PC-9 (cell line): ENCODE results near the gene MICAL2. TPM values are rescaled to one million over a fixed set of nuclear protein-coding genes. Genes with fewer than 3 reads are reported as not detected.

ENCODE experiments used
- BruUV-seq: library from RNA; stranded (reverse); fragments of 400-500 nt; replicated peaks from 2 replicates; lab custom pipeline; 2021; lab: Mats Ljungman, UMichigan
- CTCF ChIA-PET: fragments of 300-600 bp; sonication (Branson Sonifier 250); formaldehyde crosslinking; loops from one replicate; lab custom pipeline; 2022; ENCODE audit warnings: antibody characterized with exemption; lab: Charles Lee
- POLR2A ChIA-PET: fragments of 300-600 bp; sonication (Branson Sonifier 250); formaldehyde crosslinking; loops from one replicate; lab custom pipeline; 2022; ENCODE audit warnings: antibody characterized with exemption; ENCODE audit not compliant: unreplicated experiment; lab: Charles Lee
- DNase-seq, 2 experiments: peaks; one replicate each; pipeline versions ENCODE4 v3.0.0 to v3.0.0-alpha.2; 2015 to 2022; ENCODE audit warnings: mixed read lengths in 1 of 2
- H2AFZ ChIP-seq: fragments of 200-600 bp; sonication (generic); 2 replicates; pipeline ENCODE4 v1.8.1; 2017; ENCODE audit warnings: antibody characterized with exemption
- H3F3A ChIP-seq: fragments of 200-600 bp; sonication (generic); 2 replicates; pipeline ENCODE4 v1.8.1; 2017; ENCODE audit warnings: antibody characterized with exemption, mild to moderate bottlenecking, low read depth; ENCODE audit not compliant: insufficient read depth
- H3K27ac ChIP-seq: fragments of 200-600 bp; sonication (generic); 2 replicates; pipeline ENCODE4 v1.6.1; 2016; ENCODE audit warnings: mixed run types
- H3K27me3 ChIP-seq: fragments of 200-600 bp; sonication (generic); 2 replicates; pipeline ENCODE4 v1.6.1; 2016; ENCODE audit warnings: low read depth, mixed run types; ENCODE audit not compliant: insufficient read depth
- H3K36me3 ChIP-seq: fragments of 200-600 bp; sonication (generic); 2 replicates; pipeline ENCODE4 v1.6.1; 2016; ENCODE audit warnings: low read depth, mixed run types
- H3K4me1 ChIP-seq: fragments of 200-600 bp; sonication (generic); replicated peaks from 2 replicates; pipeline ENCODE4 v1.6.1; 2016; ENCODE audit warnings: mixed run types; ENCODE audit not compliant: insufficient read depth
- H3K4me2 ChIP-seq: fragments of 200-600 bp; sonication (generic); 2 replicates; pipeline ENCODE4 v1.6.1; 2017; ENCODE audit warnings: mixed run types
- H3K4me3 ChIP-seq: fragments of 200-600 bp; sonication (generic); 2 replicates; pipeline ENCODE4 v1.6.1; 2016; ENCODE audit warnings: mixed run types
- H3K79me2 ChIP-seq: fragments of 200-600 bp; sonication (generic); 2 replicates; pipeline ENCODE4 v1.6.1; 2017; ENCODE audit warnings: low read depth, mixed run types
- H3K9me2 ChIP-seq: fragments of 200-600 bp; sonication (generic); 2 replicates; pipeline ENCODE4 v1.8.1; 2017; ENCODE audit warnings: mild to moderate bottlenecking; ENCODE audit not compliant: insufficient read depth
- H3K9me3 ChIP-seq: fragments of 200-600 bp; sonication (generic); 2 replicates; pipeline ENCODE4 v1.8.1; 2016; ENCODE audit warnings: low read depth; ENCODE audit not compliant: insufficient read depth
- H4K20me1 ChIP-seq: fragments of 200-600 bp; sonication (generic); 2 replicates; pipeline ENCODE4 v1.8.1; 2017; ENCODE audit not compliant: insufficient read depth
- CTCF ChIP-seq: fragments of 200-600 bp; sonication (generic); conservative IDR thresholded peaks from 2 replicates; pipeline ENCODE4 v1.6.1; 2017; ENCODE audit warnings: mixed run types, antibody characterized with exemption, mild to moderate bottlenecking, moderate library complexity
- EZH2 ChIP-seq: fragments of 200-600 bp; sonication (generic); IDR thresholded peaks from 2 replicates; pipeline ENCODE4 v1.8.0; 2017; ENCODE audit warnings: antibody characterized with exemption, low read depth
- intact Hi-C: fragments of 100-400 bp; cut with micrococcal nuclease; formaldehyde crosslinking; loops from one replicate; pipeline ENCODE4 v1.10.0; 2022; ENCODE audit not compliant: unreplicated experiment
- total RNA-seq: library from RNA; stranded (reverse); gene quantifications from 2 replicates; pipeline ENCODE4 v1.2.3, GENCODE V29; 2021

Gene MICAL2
- total RNA-seq, 1 experiment from 2014 or later = 32.4 TPM

GRCh38 chr11:12108875-12109453, 1.4 kb upstream of the MICAL2 start:
- Histone ChIP-seq H3K9me2 (no peaks in the 10 kb centered on the region), H4K20me1 (no peaks in the 10 kb centered on the region), H3K9me3 (no peaks in the 10 kb centered on the region), H3K27me3 (no peaks in the 10 kb centered on the region), H3F3A (no peaks in the 10 kb centered on the region), H3K4me1 (peaks cover 20% of the 10 kb centered on the region), H3K27ac (no peak overlapping the region), H3K79me2 (peaks cover 32% of the 10 kb centered on the region), H3K4me3 (no peak overlapping the region), H2AFZ (no peak overlapping the region), H3K36me3 (no peaks in the 10 kb centered on the region), H3K4me2 (peak overlapping the region; percentile 89; the same call in 1 of the 2 replicates)
- intact Hi-C loops = no loop called here
- ChIA-PET POLR2A (interaction anchor here (0.7 kb wide), 1 partner anchor 1082 kb away, joined by 5 read pairs; no protein-coding TSS in a partner anchor), CTCF (no interaction called here)
- no peak for DNase-seq
- TF ChIP-seq CTCF (no peak), EZH2 (no peak)
- no TSS peak for BruUV-seq

- Histone ChIP-seq H3K27ac (peak overlapping the region; percentile 41; the same call in 1 of the 2 replicates), H3K79me2 (peaks cover 39% of the 10 kb centered on the region), H4K20me1 (no peaks in the 10 kb centered on the region), H3K9me2 (no peaks in the 10 kb centered on the region), H3K27me3 (no peaks in the 10 kb centered on the region), H3K4me2 (peak overlapping the region; percentile 89), H3K4me1 (peaks cover 20% of the 10 kb centered on the region), H3F3A (no peaks in the 10 kb centered on the region), H3K36me3 (no peaks in the 10 kb centered on the region), H3K9me3 (no peaks in the 10 kb centered on the region), H3K4me3 (peak overlapping the region; percentile 81), H2AFZ (peak overlapping the region; percentile 76)
- CTCF ChIA-PET = interaction anchor here (1.0 kb wide), 1 partner anchor 18 kb away, joined by 8 read pairs; no protein-coding TSS in a partner anchor
- POLR2A ChIA-PET = interaction anchor here (0.7 to 1.2 kb wide), 2 partner anchors 19 to 1083 kb away, joined by 5 to 6 read pairs; no protein-coding TSS in a partner anchor
- TF ChIP-seq CTCF (no peak), EZH2 (no peak)
- intact Hi-C loops = loop anchor here (5.0 to 10.0 kb wide), 2 partner anchors 55 to 173 kb away; no protein-coding TSS in a partner anchor
- BruUV-seq = TSS peak; percentile 84
- DNase-seq = no peak
Measured at GRCh38 chr11:12109591-12110196, 696 bp upstream of the MICAL2 start.

GRCh38 chr11:12110714-12111548, 541 bp downstream of the MICAL2 start:
- H2AFZ ChIP-seq = 0 out of 2 replicates have a peak overlapping the region, but pooled peaks have one; percentile 43
- DNase-seq = peak in 1 of 2 experiments; percentile 34
- H3K4me1 ChIP-seq = peaks cover 20% of the 10 kb centered on the region
- 0 out of 2 replicates have a peak overlapping the region, but pooled peaks have one; percentile 19 for H3K27ac ChIP-seq
- no peak for TF ChIP-seq EZH2
- no peak for TF ChIP-seq CTCF
- intact Hi-C loops = loop anchor here (5.0 to 10.0 kb wide), 2 partner anchors 56 to 171 kb away; no protein-coding TSS in a partner anchor
- H3K4me2 ChIP-seq = peak overlapping the region; percentile 87
- no peaks in the 10 kb centered on the region for H3K9me3 ChIP-seq
- ChIA-PET CTCF (interaction anchor here (0.7 to 1.0 kb wide), 2 partner anchors 20 to 67 kb away, joined by 3 to 5 read pairs; no protein-coding TSS in a partner anchor), POLR2A (interaction anchor here (1.2 kb wide), 1 partner anchor 21 kb away, joined by 6 read pairs; no protein-coding TSS in a partner anchor)
- H3K36me3 ChIP-seq = no peaks in the 10 kb centered on the region
- H3K79me2 ChIP-seq = peaks cover 47% of the 10 kb centered on the region
- no TSS peak for BruUV-seq
- H3K9me2 ChIP-seq = no peaks in the 10 kb centered on the region
- no peaks in the 10 kb centered on the region for H3F3A ChIP-seq
- H4K20me1 ChIP-seq = no peaks in the 10 kb centered on the region
- H3K27me3 ChIP-seq = no peaks in the 10 kb centered on the region
- H3K4me3 ChIP-seq = peak overlapping the region; percentile 81
